Measurements from ENCODE around the gene PIP4K2C.
"Not testable (repeated sequence)": the region's sequence is repeated elsewhere in the genome, so short reads cannot be mapped to it uniquely, and the experiment has no call there.

PIP4K2C gene

DNA sequence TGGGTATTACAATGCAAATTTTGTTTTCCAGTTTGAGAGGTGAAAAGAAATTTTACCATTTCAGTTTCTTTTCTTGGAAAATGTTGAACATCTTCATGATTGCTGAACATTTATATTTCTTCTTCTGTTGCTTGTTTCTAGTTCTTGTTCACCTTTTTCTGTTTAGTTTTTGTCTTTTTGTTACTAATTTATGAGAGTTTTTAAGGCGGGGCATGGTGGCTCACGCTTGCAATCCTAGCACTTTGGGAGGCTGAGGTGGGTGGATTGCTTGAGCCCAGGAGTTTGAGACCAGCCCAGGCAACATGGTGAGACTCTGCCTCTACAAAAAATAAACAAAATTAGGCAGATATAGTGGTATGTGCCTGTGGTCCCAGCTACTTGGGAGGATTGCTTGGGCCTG lies 30.5 kb upstream of the PIP4K2C start:
- Histone ChIP-seq H3K4me3 (ENCODE audit: insufficient read depth, low read depth, low read length) (no peak overlapping the region), H3K9me3 (ENCODE audit: control insufficient read depth, low read length) (no peaks in the 10 kb centered on the region), H3K27me3 (ENCODE audit: control insufficient read depth, insufficient read depth, low read length, poor library complexity, severe bottlenecking) (no peaks in the 10 kb centered on the region), H3K27ac (ENCODE audit: insufficient read depth, low read depth, low read length, poor library complexity, severe bottlenecking) (no peak overlapping the region), H3K4me1 (ENCODE audit: control insufficient read depth, insufficient read depth, low read length) (no peaks in the 10 kb centered on the region), H3K36me3 (ENCODE audit: control insufficient read depth, insufficient read depth, low read length) (no peaks in the 10 kb centered on the region)
- WGBS, 2 experiments: 94 to 100% methylated on average over 2 of the region's 2 CpGs

DNA sequence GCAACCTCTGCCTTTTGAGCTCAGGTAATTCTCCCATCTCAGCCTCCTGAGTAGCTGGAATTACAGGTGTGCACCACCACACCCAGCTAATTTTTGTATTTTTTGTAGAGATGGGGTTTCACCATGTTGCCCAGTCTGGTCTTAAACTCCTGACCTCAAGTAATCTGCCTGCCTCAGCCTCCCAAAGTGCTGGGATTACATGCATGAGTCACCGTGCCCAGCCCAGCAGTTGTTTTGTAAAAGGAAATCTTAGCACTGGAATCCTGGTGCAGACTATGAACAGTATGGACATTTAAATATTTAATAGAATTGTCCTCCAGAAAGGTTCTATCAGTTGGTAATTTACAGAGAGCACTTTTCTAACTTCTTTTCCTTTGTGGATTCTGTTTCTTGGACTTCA lies 29.9 kb upstream of the PIP4K2C start:
- not testable (repeated sequence) for H3K27me3 ChIP-seq (ENCODE audit: control insufficient read depth, insufficient read depth, low read length, poor library complexity, severe bottlenecking); H3K36me3 ChIP-seq (ENCODE audit: control insufficient read depth, insufficient read depth, low read length); H3K4me3 ChIP-seq (ENCODE audit: insufficient read depth, low read depth, low read length); H3K9me3 ChIP-seq (ENCODE audit: control insufficient read depth, low read length); H3K4me1 ChIP-seq (ENCODE audit: control insufficient read depth, insufficient read depth, low read length); H3K27ac ChIP-seq (ENCODE audit: insufficient read depth, low read depth, low read length, poor library complexity, severe bottlenecking)
- WGBS, 2 experiments: 89 to 100% methylated on average over 1 of the region's 1 CpG

DNA sequence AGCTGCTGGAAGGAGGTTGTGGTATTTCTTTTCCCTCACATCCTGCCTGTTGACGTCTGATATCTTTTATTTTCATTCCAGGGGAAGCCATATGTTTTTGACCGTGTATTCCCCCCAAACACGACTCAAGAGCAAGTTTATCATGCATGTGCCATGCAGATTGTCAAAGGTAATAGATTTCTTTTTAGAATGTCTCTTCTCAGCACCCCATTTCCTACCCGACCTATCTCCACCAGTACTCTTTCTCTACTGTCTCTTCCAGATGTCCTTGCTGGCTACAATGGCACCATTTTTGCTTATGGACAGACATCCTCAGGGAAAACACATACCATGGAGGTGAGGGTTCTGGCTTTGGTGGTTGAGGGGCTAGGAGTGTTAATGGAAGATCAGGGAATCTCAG lies 27.6 kb upstream of the PIP4K2C start:
- Histone ChIP-seq H3K9me3 (ENCODE audit: control insufficient read depth, low read length) (no peaks in the 10 kb centered on the region), H3K36me3 (ENCODE audit: control insufficient read depth, insufficient read depth, low read length) (no peaks in the 10 kb centered on the region), H3K4me1 (ENCODE audit: control insufficient read depth, insufficient read depth, low read length) (no peaks in the 10 kb centered on the region), H3K27ac (ENCODE audit: insufficient read depth, low read depth, low read length, poor library complexity, severe bottlenecking) (no peak overlapping the region), H3K27me3 (ENCODE audit: control insufficient read depth, insufficient read depth, low read length, poor library complexity, severe bottlenecking) (no peaks in the 10 kb centered on the region), H3K4me3 (ENCODE audit: insufficient read depth, low read depth, low read length) (no peak overlapping the region)
- 92 to 94% methylated on average over 4 of the region's 4 CpGs for WGBS, 2 experiments

DNA sequence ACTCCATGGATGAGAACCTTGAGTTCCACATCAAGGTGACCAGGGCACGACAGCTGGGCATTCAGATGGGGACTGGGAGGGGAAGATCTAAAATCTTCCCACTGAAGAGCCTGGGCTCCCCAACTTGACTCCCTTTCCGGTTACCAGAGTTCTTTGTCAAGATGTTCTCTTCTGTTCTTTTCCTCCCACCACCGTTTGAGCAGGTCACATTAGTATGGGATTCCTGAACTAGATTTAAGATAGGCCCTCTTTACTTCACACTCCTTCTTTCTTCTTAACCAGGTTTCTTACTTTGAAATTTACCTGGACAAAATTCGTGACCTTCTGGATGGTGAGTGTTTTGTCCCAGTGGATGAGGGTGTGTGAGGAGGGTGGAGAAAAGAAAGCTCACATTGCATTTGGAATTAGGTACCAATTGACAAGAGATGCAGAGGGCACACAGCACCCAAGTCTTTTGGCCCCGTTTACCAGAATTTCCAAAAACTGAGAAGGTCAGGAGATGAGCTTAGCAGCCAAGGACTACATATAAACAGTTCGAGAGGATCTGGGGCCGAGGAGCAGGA lies 26.7 kb upstream of the PIP4K2C start:
- no peaks in the 10 kb centered on the region for H3K27me3 ChIP-seq (ENCODE audit: control insufficient read depth, insufficient read depth, low read length, poor library complexity, severe bottlenecking)
- H3K9me3 ChIP-seq (ENCODE audit: control insufficient read depth, low read length): no peaks in the 10 kb centered on the region
- no peaks in the 10 kb centered on the region for H3K36me3 ChIP-seq (ENCODE audit: control insufficient read depth, insufficient read depth, low read length)
- H3K27ac ChIP-seq (ENCODE audit: insufficient read depth, low read depth, low read length, poor library complexity, severe bottlenecking): no peak overlapping the region
- no peak overlapping the region for H3K4me3 ChIP-seq (ENCODE audit: insufficient read depth, low read depth, low read length)
- H3K4me1 ChIP-seq (ENCODE audit: control insufficient read depth, insufficient read depth, low read length): no peaks in the 10 kb centered on the region
- WGBS, 2 experiments: 93 to 94% methylated on average over 7 of the region's 7 CpGs

DNA sequence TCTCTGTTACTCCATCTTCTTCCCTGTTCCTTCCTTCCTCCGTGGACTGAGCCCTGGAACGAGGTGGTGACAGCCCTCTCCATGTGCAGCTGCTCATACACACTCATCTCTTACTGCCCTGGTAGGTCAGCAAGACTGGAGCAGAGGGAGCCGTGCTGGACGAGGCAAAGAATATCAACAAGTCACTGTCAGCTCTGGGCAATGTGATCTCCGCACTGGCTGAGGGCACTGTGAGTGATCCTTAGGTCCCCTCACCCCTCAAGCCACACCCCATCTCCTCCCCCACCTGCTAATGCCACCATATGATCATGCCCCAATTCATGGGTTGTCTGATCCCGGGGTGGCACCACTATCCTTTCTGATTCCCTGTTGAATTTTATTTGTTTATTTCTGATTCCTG lies 22.2 kb upstream of the PIP4K2C start:
- WGBS, 2 experiments: 92% methylated on average over 6 of the region's 6 CpGs
- Histone ChIP-seq H3K27me3 (ENCODE audit: control insufficient read depth, insufficient read depth, low read length, poor library complexity, severe bottlenecking) (no peaks in the 10 kb centered on the region), H3K36me3 (ENCODE audit: control insufficient read depth, insufficient read depth, low read length) (peaks cover 10% of the 10 kb centered on the region), H3K4me1 (ENCODE audit: control insufficient read depth, insufficient read depth, low read length) (no peaks in the 10 kb centered on the region), H3K27ac (ENCODE audit: insufficient read depth, low read depth, low read length, poor library complexity, severe bottlenecking) (no peak overlapping the region), H3K9me3 (ENCODE audit: control insufficient read depth, low read length) (no peaks in the 10 kb centered on the region), H3K4me3 (ENCODE audit: insufficient read depth, low read depth, low read length) (no peak overlapping the region)

DNA sequence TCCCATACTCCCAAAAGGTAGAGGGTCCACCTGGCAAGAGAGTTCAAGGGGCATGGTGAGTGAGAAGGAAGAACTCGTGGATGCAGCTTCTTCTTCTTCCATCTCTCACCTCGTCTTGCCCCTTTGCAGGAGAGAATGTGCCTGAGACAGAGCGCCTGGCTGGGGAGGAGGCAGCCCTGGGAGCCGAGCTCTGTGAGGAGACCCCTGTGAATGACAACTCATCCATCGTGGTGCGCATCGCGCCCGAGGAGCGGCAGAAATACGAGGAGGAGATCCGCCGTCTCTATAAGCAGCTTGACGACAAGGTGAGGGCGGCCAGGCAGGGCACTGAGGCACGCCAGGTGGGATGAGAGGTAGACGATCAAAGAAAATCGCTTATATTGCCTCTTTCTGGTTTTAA lies 21.1 kb upstream of the PIP4K2C start:
- Histone ChIP-seq H3K36me3 (ENCODE audit: control insufficient read depth, insufficient read depth, low read length) (peaks cover 14% of the 10 kb centered on the region), H3K9me3 (ENCODE audit: control insufficient read depth, low read length) (no peaks in the 10 kb centered on the region), H3K27me3 (ENCODE audit: control insufficient read depth, insufficient read depth, low read length, poor library complexity, severe bottlenecking) (no peaks in the 10 kb centered on the region), H3K4me1 (ENCODE audit: control insufficient read depth, insufficient read depth, low read length) (no peaks in the 10 kb centered on the region), H3K4me3 (ENCODE audit: insufficient read depth, low read depth, low read length) (no peak overlapping the region), H3K27ac (ENCODE audit: insufficient read depth, low read depth, low read length, poor library complexity, severe bottlenecking) (no peak overlapping the region)
- WGBS, 2 experiments: 93 to 96% methylated on average over 18 of the region's 18 CpGs

DNA sequence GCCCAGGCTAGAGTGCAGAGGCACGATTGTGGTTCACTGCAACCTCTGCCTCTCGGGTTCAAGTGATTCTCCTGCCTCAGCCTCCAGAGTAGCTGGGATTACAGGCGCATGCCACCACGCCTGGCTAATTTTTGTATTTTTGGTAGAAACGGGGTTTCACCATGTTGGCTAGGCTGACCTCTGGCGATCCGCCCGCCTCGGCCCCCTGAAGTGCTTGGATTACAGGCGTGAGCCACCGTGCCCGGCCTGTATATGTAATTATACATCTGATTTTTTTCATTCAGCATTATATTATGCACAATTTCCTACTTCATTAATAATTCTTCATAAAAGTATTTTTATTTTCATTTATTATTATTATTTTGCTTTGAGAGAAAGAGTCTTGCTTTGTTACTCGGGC lies 20.6 kb upstream of the PIP4K2C start:
- H3K9me3 ChIP-seq (ENCODE audit: control insufficient read depth, low read length); H3K27me3 ChIP-seq (ENCODE audit: control insufficient read depth, insufficient read depth, low read length, poor library complexity, severe bottlenecking); H3K4me1 ChIP-seq (ENCODE audit: control insufficient read depth, insufficient read depth, low read length); H3K4me3 ChIP-seq (ENCODE audit: insufficient read depth, low read depth, low read length); H3K27ac ChIP-seq (ENCODE audit: insufficient read depth, low read depth, low read length, poor library complexity, severe bottlenecking): not testable (repeated sequence)
- H3K36me3 ChIP-seq (ENCODE audit: control insufficient read depth, insufficient read depth, low read length): peaks cover 17% of the 10 kb centered on the region
- WGBS, 2 experiments: 78 to 86% methylated on average over 10 to 13 of the region's 13 CpGs

DNA sequence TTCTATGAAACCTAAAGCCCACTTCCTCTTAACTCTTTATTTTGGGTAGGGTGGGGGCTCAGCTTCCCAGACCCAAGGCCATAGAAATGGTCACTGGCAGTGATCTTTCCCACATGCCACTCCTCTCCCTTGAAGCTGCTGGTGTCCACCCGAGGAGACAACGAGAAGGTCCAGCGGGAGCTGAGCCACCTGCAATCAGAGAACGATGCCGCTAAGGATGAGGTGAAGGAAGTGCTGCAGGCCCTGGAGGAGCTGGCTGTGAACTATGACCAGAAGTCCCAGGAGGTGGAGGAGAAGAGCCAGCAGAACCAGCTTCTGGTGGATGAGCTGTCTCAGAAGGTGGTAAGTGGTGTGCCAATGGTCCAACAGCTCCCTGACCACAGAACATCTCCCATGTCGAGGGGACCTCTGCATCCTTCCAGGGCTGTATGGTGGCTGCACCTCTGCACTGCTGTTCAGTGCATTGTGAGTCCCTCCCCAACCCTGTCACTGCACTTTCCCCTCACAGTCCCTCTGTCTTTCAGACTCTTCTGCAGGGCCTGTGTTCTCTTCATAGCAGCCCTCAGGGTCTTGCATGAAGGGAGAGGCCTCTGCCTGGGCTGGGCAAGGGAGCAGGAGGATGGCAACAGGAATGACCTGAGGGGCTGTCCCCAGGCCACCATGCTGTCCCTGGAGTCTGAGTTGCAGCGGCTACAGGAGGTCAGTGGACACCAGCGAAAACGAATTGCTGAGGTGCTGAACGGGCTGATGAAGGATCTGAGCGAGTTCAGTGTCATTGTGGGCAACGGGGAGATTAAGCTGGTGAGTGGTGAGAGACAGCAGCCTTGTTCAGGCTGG lies 18.8 kb upstream of the PIP4K2C start:
- H3K27me3 ChIP-seq (ENCODE audit: control insufficient read depth, insufficient read depth, low read length, poor library complexity, severe bottlenecking): no peaks in the 10 kb centered on the region

DNA sequence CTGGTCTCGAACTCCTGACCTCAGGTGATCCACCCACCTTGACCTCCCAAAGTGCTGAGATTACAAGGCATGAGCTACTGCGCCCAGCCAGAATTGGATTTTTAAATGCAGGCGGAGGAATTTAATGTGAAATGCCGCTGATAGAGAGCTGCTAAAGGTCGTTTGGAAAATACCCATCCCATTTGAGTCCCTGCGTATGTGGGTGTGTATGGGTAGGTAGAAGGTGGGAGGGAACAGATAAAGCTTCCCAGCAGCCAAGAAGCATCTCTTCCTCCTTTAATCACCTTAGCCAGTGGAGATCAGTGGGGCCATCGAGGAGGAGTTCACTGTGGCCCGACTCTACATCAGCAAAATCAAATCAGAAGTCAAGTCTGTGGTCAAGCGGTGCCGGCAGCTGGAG lies 16.2 kb upstream of the PIP4K2C start:
- Histone ChIP-seq H3K27ac (ENCODE audit: insufficient read depth, low read depth, low read length, poor library complexity, severe bottlenecking) (no peak overlapping the region), H3K4me3 (ENCODE audit: insufficient read depth, low read depth, low read length) (no peak overlapping the region), H3K36me3 (ENCODE audit: control insufficient read depth, insufficient read depth, low read length) (peaks cover 33% of the 10 kb centered on the region), H3K4me1 (ENCODE audit: control insufficient read depth, insufficient read depth, low read length) (no peaks in the 10 kb centered on the region), H3K27me3 (ENCODE audit: control insufficient read depth, insufficient read depth, low read length, poor library complexity, severe bottlenecking) (no peaks in the 10 kb centered on the region), H3K9me3 (ENCODE audit: control insufficient read depth, low read length) (no peaks in the 10 kb centered on the region)
- 93% methylated on average over 10 of the region's 10 CpGs for WGBS, 2 experiments

More for the DNA sequence above, 18.8 kb upstream of the PIP4K2C start:
- H3K9me3 ChIP-seq (ENCODE audit: control insufficient read depth, low read length): no peaks in the 10 kb centered on the region
- no peak overlapping the region for H3K4me3 ChIP-seq (ENCODE audit: insufficient read depth, low read depth, low read length)
- WGBS, 2 experiments: 96 to 97% methylated on average over 12 of the region's 12 CpGs
- peaks cover 30% of the 10 kb centered on the region for H3K36me3 ChIP-seq (ENCODE audit: control insufficient read depth, insufficient read depth, low read length)
- H3K4me1 ChIP-seq (ENCODE audit: control insufficient read depth, insufficient read depth, low read length): no peaks in the 10 kb centered on the region
- H3K27ac ChIP-seq (ENCODE audit: insufficient read depth, low read depth, low read length, poor library complexity, severe bottlenecking): no peak overlapping the region

DNA sequence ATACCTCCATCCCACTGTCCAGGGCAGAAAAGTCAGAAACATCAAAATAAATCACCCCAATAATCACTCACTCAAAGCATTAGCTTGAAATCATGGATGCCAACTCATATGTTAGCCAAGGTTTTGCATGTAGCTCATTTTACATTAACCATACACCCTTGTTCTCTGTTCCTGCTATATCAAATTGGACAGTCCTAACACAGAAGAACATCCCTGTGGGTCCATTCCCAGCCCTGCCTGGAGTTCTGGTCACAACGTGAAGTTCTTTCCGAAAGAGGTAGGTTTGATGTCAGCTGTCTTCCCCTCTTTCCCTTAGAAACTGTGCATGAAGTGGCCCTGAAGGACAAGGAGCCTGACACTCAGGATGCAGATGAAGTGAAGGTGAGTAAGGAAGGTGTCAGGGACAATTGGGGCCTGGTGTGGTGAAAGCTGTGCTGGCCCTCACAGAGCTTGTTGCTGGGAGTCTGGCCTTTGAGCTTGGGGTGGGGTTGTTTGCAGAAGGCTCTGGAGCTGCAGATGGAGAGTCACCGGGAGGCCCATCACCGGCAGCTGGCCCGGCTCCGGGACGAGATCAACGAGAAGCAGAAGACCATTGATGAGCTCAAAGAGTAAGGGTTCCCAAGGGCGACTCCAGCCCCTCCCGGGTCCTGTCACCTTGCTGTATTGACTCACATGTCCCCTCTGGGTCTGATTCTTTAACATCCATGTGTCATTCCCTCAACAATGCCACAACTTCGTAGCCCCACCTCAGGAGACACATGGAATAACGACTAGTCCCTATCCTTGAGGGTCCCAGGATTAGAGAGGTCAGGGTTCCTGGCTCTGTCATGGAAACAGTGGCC lies 15.0 kb upstream of the PIP4K2C start:
- H3K4me1 ChIP-seq (ENCODE audit: control insufficient read depth, insufficient read depth, low read length): no peaks in the 10 kb centered on the region
- no peaks in the 10 kb centered on the region for H3K9me3 ChIP-seq (ENCODE audit: control insufficient read depth, low read length)
- no peak overlapping the region for H3K27ac ChIP-seq (ENCODE audit: insufficient read depth, low read depth, low read length, poor library complexity, severe bottlenecking)
- no peaks in the 10 kb centered on the region for H3K27me3 ChIP-seq (ENCODE audit: control insufficient read depth, insufficient read depth, low read length, poor library complexity, severe bottlenecking)
- no peak overlapping the region for H3K4me3 ChIP-seq (ENCODE audit: insufficient read depth, low read depth, low read length)
- 93 to 97% methylated on average over 12 of the region's 12 CpGs for WGBS, 2 experiments
- peaks cover 37% of the 10 kb centered on the region for H3K36me3 ChIP-seq (ENCODE audit: control insufficient read depth, insufficient read depth, low read length)
